ENCODE results near the gene USP24.
A peak's percentile ranks its signal among the peaks of the same experiment; 100 is the strongest.

The USP24 gene

GRCh38 chr1:55043011-55043410, 172.2 kb downstream of the USP24 start:
- no peak overlapping the region for H3K27ac ChIP-seq
- TF ChIP-seq POLR2AphosphoS5 (IDR thresholded peaks at IDR 0.05; ENCODE audit: borderline replicate concordance, low read depth, low read length) = no peak
- TF ChIP-seq EZH2 (IDR thresholded peaks at IDR 0.05) = no peak
- TF ChIP-seq FOXP2 (optimal IDR thresholded peaks at IDR 0.05; ENCODE audit: control extremely low read depth, extremely low read length, insufficient read depth) = no peak
- H3K36me3 ChIP-seq (ENCODE audit: insufficient read depth, low read length) = peaks cover 17% of the 10 kb centered on the region; the same call in 1 of the 2 replicates
- DNase-seq (ENCODE audit: low read depth, low spot score) = no peak
- H3K9ac ChIP-seq (ENCODE audit: insufficient read length) = no peak overlapping the region
- H3K4me3 ChIP-seq = no peak overlapping the region
- no peaks in the 10 kb centered on the region for H3K9me3 ChIP-seq (ENCODE audit: low read depth, low read length)

GRCh38 chr1:55041613-55042012, 173.6 kb downstream of the USP24 start:
- H3K9me3 ChIP-seq (ENCODE audit: low read depth, low read length) = no peaks in the 10 kb centered on the region
- no peak overlapping the region for H3K9ac ChIP-seq (ENCODE audit: insufficient read length)
- no peak for TF ChIP-seq FOXP2 (optimal IDR thresholded peaks at IDR 0.05; ENCODE audit: control extremely low read depth, extremely low read length, insufficient read depth)
- no peak for TF ChIP-seq EZH2 (IDR thresholded peaks at IDR 0.05)
- no peak for TF ChIP-seq POLR2AphosphoS5 (IDR thresholded peaks at IDR 0.05; ENCODE audit: borderline replicate concordance, low read depth, low read length)
- peaks cover 13% of the 10 kb centered on the region; the same call in 1 of the 2 replicates for H3K36me3 ChIP-seq (ENCODE audit: insufficient read depth, low read length)
- H3K27ac ChIP-seq = no peak overlapping the region
- no peak for DNase-seq (ENCODE audit: low read depth, low spot score)
- peak overlapping the region; percentile 83 for H3K4me3 ChIP-seq

DNA sequence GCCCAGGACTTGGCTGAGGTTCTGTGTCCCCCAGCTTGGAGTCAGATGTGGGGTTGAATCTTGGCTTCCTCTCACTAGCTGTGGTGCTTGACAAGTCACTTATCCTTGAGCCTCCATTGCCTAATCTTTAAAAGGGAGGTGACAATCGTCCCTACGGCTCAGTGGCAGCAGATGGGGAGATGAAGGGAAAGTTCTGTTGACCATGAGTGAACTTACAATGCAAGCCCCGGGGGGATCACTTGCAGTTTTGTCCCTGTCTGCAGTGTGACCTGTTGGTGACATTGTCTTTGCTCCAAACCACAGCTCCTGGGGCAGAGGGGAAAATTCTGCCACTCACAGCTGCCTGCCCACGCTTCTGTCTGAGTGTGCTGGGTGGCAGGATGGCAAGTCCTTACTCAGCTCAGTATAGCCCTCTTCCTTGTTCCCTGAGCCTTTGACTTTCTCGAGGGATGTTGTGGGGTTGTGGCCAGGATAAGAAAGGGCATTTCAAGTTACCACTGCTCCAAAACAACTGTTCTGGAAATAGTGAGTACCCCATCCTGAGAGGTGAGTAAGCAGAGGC, 174.2 kb downstream of the USP24 start:
- Histone ChIP-seq H3K27ac (no peak overlapping the region), H3K9ac (ENCODE audit: insufficient read length) (peak overlapping the region; percentile 66), H3K36me3 (ENCODE audit: insufficient read depth, low read length) (peaks cover 13% of the 10 kb centered on the region; the same call in 1 of the 2 replicates), H3K9me3 (ENCODE audit: low read depth, low read length) (no peaks in the 10 kb centered on the region), H3K4me3 (peak overlapping the region; percentile 83)
- TF ChIP-seq POLR2AphosphoS5 (IDR thresholded peaks at IDR 0.05; ENCODE audit: borderline replicate concordance, low read depth, low read length) = no peak
- no peak for TF ChIP-seq EZH2 (IDR thresholded peaks at IDR 0.05)
- no peak for TF ChIP-seq FOXP2 (optimal IDR thresholded peaks at IDR 0.05; ENCODE audit: control extremely low read depth, extremely low read length, insufficient read depth)
- no peak for DNase-seq (ENCODE audit: low read depth, low spot score)

GRCh38 chr1:55040083-55040932, 174.9 kb downstream of the USP24 start:
- Histone ChIP-seq H3K9me3 (ENCODE audit: low read depth, low read length) (no peaks in the 10 kb centered on the region), H3K4me3 (peak overlapping the region; percentile 83), H3K27ac (no peak overlapping the region), H3K36me3 (ENCODE audit: insufficient read depth, low read length) (peaks cover 13% of the 10 kb centered on the region; the same call in 1 of the 2 replicates), H3K9ac (ENCODE audit: insufficient read length) (peak overlapping the region; percentile 66)
- no peak for TF ChIP-seq EZH2 (IDR thresholded peaks at IDR 0.05)
- TF ChIP-seq POLR2AphosphoS5 (IDR thresholded peaks at IDR 0.05; ENCODE audit: borderline replicate concordance, low read depth, low read length) = no peak
- no peak for DNase-seq (ENCODE audit: low read depth, low spot score)

GRCh38 chr1:55039342-55040082, 175.7 kb downstream of the USP24 start, which contains the start of gene PCSK9:
TSS of gene PCSK9 (plus strand) at chr1:55039548. CDS start at chr1:55039838, 290 bp downstream.
- Histone ChIP-seq H3K4me3 (peak within 1 kb of the TSS; percentile 83), H3K9me3 (ENCODE audit: low read depth, low read length) (no peaks in the 10 kb centered on the region), H3K27ac (no peak within 1 kb of the TSS), H3K9ac (ENCODE audit: insufficient read length) (peak within 1 kb of the TSS; percentile 66), H3K36me3 (ENCODE audit: insufficient read depth, low read length) (peaks cover 8% of the 10 kb centered on the region; the same call in 1 of the 2 replicates)
- DNase-seq (ENCODE audit: low read depth, low spot score) = no peak
- TF ChIP-seq EZH2 (IDR thresholded peaks at IDR 0.05) (no peak), POLR2AphosphoS5 (IDR thresholded peaks at IDR 0.05; ENCODE audit: borderline replicate concordance, low read depth, low read length) (peak; percentile 90)

GRCh38 chr1:55038974-55039341, 176.2 kb downstream of the USP24 start:
- H3K36me3 ChIP-seq (ENCODE audit: insufficient read depth, low read length) = peaks cover 4% of the 10 kb centered on the region; the same call in 1 of the 2 replicates
- peak overlapping the region; percentile 66 for H3K9ac ChIP-seq (ENCODE audit: insufficient read length)
- peak overlapping the region; percentile 83 for H3K4me3 ChIP-seq
- TF ChIP-seq FOXP2 (optimal IDR thresholded peaks at IDR 0.05; ENCODE audit: control extremely low read depth, extremely low read length, insufficient read depth) (no peak), POLR2AphosphoS5 (IDR thresholded peaks at IDR 0.05; ENCODE audit: borderline replicate concordance, low read depth, low read length) (no peak), EZH2 (IDR thresholded peaks at IDR 0.05) (no peak)
- no peak overlapping the region for H3K27ac ChIP-seq
- no peak for DNase-seq (ENCODE audit: low read depth, low spot score)
- no peaks in the 10 kb centered on the region for H3K9me3 ChIP-seq (ENCODE audit: low read depth, low read length)

GRCh38 chr1:55038552-55038838, 176.7 kb downstream of the USP24 start:
- DNase-seq (ENCODE audit: low read depth, low spot score) = no peak
- no peak for TF ChIP-seq POLR2AphosphoS5 (IDR thresholded peaks at IDR 0.05; ENCODE audit: borderline replicate concordance, low read depth, low read length)
- TF ChIP-seq EZH2 (IDR thresholded peaks at IDR 0.05) = no peak
- TF ChIP-seq FOXP2 (optimal IDR thresholded peaks at IDR 0.05; ENCODE audit: control extremely low read depth, extremely low read length, insufficient read depth) = no peak
- Histone ChIP-seq H3K9ac (ENCODE audit: insufficient read length) (no peak overlapping the region), H3K36me3 (ENCODE audit: insufficient read depth, low read length) (no peaks in the 10 kb centered on the region), H3K9me3 (ENCODE audit: low read depth, low read length) (no peaks in the 10 kb centered on the region), H3K27ac (no peak overlapping the region), H3K4me3 (no peak overlapping the region)

Data from SK-N-MC (cell line).